ENCODE measurements around the gene TRPV5. TPM values are rescaled to one million over a fixed set of nuclear protein-coding genes. Genes with fewer than 3 reads are reported as not detected.

The TRPV5 gene
- total and polyA plus RNA-seq, 2 of the 4 experiments (the other 2 are of a cell fraction) = not detected

DNA sequence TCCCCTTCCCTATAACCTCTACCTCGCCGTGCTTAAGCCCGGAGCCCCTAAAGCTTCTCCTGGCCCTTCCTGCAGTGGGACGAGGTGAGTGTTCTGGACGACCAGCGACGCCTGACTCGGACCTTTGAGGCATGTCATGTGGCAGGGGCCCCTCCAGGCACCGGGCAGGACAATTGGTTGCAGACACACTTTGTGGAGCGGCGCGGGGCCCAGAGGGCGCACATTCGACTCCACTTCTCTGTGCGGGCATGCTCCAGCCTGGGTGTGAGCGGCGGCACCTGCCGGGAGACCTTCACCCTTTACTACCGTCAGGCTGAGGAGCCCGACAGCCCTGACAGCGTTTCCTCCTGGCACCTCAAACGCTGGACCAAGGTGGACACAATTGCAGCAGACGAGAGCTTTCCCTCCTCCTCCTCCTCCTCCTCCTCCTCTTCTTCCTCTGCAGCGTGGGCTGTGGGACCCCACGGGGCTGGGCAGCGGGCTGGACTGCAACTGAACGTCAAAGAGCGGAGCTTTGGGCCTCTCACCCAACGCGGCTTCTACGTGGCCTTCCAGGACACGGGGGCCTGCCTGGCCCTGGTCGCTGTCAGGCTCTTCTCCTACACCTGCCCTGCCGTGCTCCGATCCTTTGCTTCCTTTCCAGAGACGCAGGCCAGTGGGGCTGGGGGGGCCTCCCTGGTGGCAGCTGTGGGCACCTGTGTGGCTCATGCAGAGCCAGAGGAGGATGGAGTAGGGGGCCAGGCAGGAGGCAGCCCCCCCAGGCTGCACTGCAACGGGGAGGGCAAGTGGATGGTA, 69.5 kb downstream of the TRPV5 start:
- in situ Hi-C loops (cut with MboI; ENCODE audit: low sequenced_read_pairs) = no loop called here
- ATAC-seq (ENCODE audit: low read depth) (no peak), DNase-seq (no peak)
- intact Hi-C loops (cut with micrococcal nuclease) = no loop called here
- Histone ChIP-seq H2BK15ac (ENCODE audit: low read depth, low read length) (no peak overlapping the region), H3K9me1 (ENCODE audit: insufficient read depth, low read length) (no peaks in the 10 kb centered on the region), H2AFZ (replicated peaks; ENCODE audit: low read length, poor library complexity) (no peak overlapping the region), H3K56ac (ENCODE audit: extremely low read depth, insufficient read depth, low read length) (no peak overlapping the region), H2BK120ac (ENCODE audit: low read depth, low read length) (no peak overlapping the region), H3K18ac (ENCODE audit: low read depth, low read length) (no peak overlapping the region), H3K4ac (ENCODE audit: low read depth, low read length) (no peak overlapping the region), H2AK9ac (replicated peaks; ENCODE audit: low read depth, low read length, poor library complexity) (no peak overlapping the region), H4K91ac (ENCODE audit: insufficient read depth, low read depth, low read length) (no peak overlapping the region), H2AK5ac (ENCODE audit: low read depth, low read length) (no peak overlapping the region), H3K4me2 (ENCODE audit: low read depth, low read length) (no peak overlapping the region), H3K79me1 (ENCODE audit: low read depth in 1 of 2, low read length in 2 of 2) (no peaks in the 10 kb centered on the region), H3K4me3 (ENCODE audit: insufficient read depth, low read depth, low read length) (no peak overlapping the region), H4K20me1 (ENCODE audit: insufficient read depth, low read length) (no peaks in the 10 kb centered on the region), H3K4me1 (ENCODE audit: control insufficient read depth, insufficient read depth, low read length) (no peaks in the 10 kb centered on the region), H2BK5ac (ENCODE audit: low read depth, low read length, poor library complexity, severe bottlenecking) (no peak overlapping the region), H2BK20ac (ENCODE audit: low read depth, low read length) (no peak overlapping the region), H3K14ac (replicated peaks; ENCODE audit: low read depth, low read length) (no peak overlapping the region), H3K36me3 (ENCODE audit: control insufficient read depth, insufficient read depth, low read length) (no peaks in the 10 kb centered on the region), H3K27me3 (ENCODE audit: control insufficient read depth, insufficient read depth, low read length) (peaks cover under 1% of the 10 kb centered on the region; the same call in 1 of the 2 replicates), H4K8ac (ENCODE audit: low read depth in 2 of 2, low read length in 2 of 2) (no peak overlapping the region), H4K5ac (ENCODE audit: low read depth, low read length) (no peak overlapping the region), H3K23ac (ENCODE audit: low read depth, low read length) (no peak overlapping the region), H3K9me3 (ENCODE audit: control insufficient read depth, insufficient read depth, low read length) (no peaks in the 10 kb centered on the region), H3K9ac (ENCODE audit: low read depth, low read length) (no peak overlapping the region), H3K27ac (ENCODE audit: insufficient read depth, low read length) (no peak overlapping the region)
- WGBS, 2 experiments (ENCODE audit: extremely low coverage in 2 of 2, insufficient read length in 1 of 2) = 77% methylated on average over 6 of the region's 37 CpGs; no CpG with 5 or more reads in 1 of the 2 experiments
- BruUV-seq (replicated peaks) = no TSS peak
- POLR2A ChIA-PET (ENCODE audit: unreplicated experiment) = no interaction called here
- CTCF ChIA-PET = no interaction called here
- no peak for TF ChIP-seq CEBPB (IDR thresholded peaks at IDR 0.05; ENCODE audit: low read depth, low read length)
- TF ChIP-seq POLR2A (IDR thresholded peaks at IDR 0.05; ENCODE audit: low read depth, low read length) = no peak
- no peak for TF ChIP-seq SMC3 (IDR thresholded peaks at IDR 0.05; ENCODE audit: low read depth, low read length)
- no peak for TF ChIP-seq MAZ (IDR thresholded peaks at IDR 0.05; ENCODE audit: borderline replicate concordance, low read depth, low read length)
- no peak for TF ChIP-seq CTCF (conservative IDR thresholded peaks at IDR 0.05; ENCODE audit: low read depth, low read length)
- TF ChIP-seq CHD1 (IDR thresholded peaks at IDR 0.05; ENCODE audit: low read depth, low read length) = no peak
- TF ChIP-seq RFX5 (IDR thresholded peaks at IDR 0.05; ENCODE audit: low read depth, low read length) = no peak
- TF ChIP-seq RCOR1 (IDR thresholded peaks at IDR 0.05; ENCODE audit: insufficient replicate concordance, low read length) = no peak
- no peak for TF ChIP-seq MXI1 (IDR thresholded peaks at IDR 0.05; ENCODE audit: borderline replicate concordance, low read depth, low read length)
- TF ChIP-seq NFE2L2 (IDR thresholded peaks at IDR 0.05; ENCODE audit: low read depth, low read length) = no peak
- dilution Hi-C loops (cut with HindIII; ENCODE audit: low sequenced_read_pairs, unreplicated experiment) = no loop called here
